Heart left ventricle (tissue), 16 donors: Measurements from ENCODE around the gene PRR14L. TPM values are rescaled to one million over a fixed set of nuclear protein-coding genes. Genes with fewer than 3 reads are reported as not detected.

Experiments used
- ATAC-seq, 4 donors: fragments of 200-7000 bp; cut with Tn5 transposase; one replicate each; pipeline ENCODE4 v1.9.1; 2020 to 2022; ENCODE audit warnings: moderate library complexity in 4 of 4, mild to moderate bottlenecking in 3 of 4, moderate number of reproducible peaks in 1 of 4
- DNase-seq, 5 donors: peaks; one replicate each; pipeline ENCODE4 v3.0.0-alpha.2; 2020
- H3K27ac ChIP-seq, 12 donors: fragments of 200-600 bp; sonication (generic) in 4 of 12; one replicate each; pipeline versions ENCODE4 v1.5.0 to v1.8.0; 2016 to 2022; ENCODE audit warnings: mild to moderate bottlenecking in 2 of 12
- H3K27me3 ChIP-seq, 9 donors: fragments of 200-600 bp; sonication (generic) in 2 of 9; one replicate each; pipeline versions ENCODE4 v1.5.1 to v1.8.0; 2016 to 2022; ENCODE audit warnings: mild to moderate bottlenecking in 3 of 9
- H3K36me3 ChIP-seq, 9 donors: fragments of 200-600 bp; sonication (generic) in 2 of 9; one replicate each; pipeline versions ENCODE4 v1.5.0 to v1.8.0; 2018 to 2022; ENCODE audit warnings: mild to moderate bottlenecking in 2 of 9
- H3K4me1 ChIP-seq, 12 donors: fragments of 200-600 bp; sonication (generic) in 4 of 12; one replicate each; pipeline versions ENCODE4 v1.5.0 to v1.8.0; 2016 to 2022; ENCODE audit warnings: mild to moderate bottlenecking in 3 of 12
- H3K4me3 ChIP-seq, 12 donors: fragments of 200-600 bp; sonication (generic) in 4 of 12; one replicate each; pipeline versions ENCODE4 v1.5.0 to v1.8.0; 2017 to 2022; ENCODE audit warnings: mild to moderate bottlenecking in 9 of 12, moderate library complexity in 4 of 12
- H3K9me3 ChIP-seq, 12 donors: fragments of 200-600 bp; sonication (generic) in 4 of 12; one replicate each; pipeline versions ENCODE4 v1.5.0 to v1.8.0; 2016 to 2022; ENCODE audit warnings: mild to moderate bottlenecking in 1 of 12
- POLR2A ChIP-seq, 2 donors: fragments of 450-650 bp; IDR thresholded peaks; one replicate each; pipeline ENCODE4 v1.6.1; 2017; ENCODE audit warnings: antibody characterized with exemption in 2 of 2, mild to moderate bottlenecking in 2 of 2, moderate library complexity in 2 of 2
- WGBS, 4 donors: extraction: QIAGEN DNeasy Blood & Tissue Kit in 2 of 4; methylation state at CpG; one replicate each; pipeline versions ENCODE4 v1.1.5 to v1.1.7; 2013 to 2018; 5-methylcytosine and 5-hydroxymethylcytosine counted together
- intact Hi-C, 10 donors: fragments of 100-400 bp; cut with DNase I; formaldehyde crosslinking; loops; one replicate each; pipeline versions ENCODE4 v1.11.1 to v1.14.2; 2022
- polyA plus RNA-seq, 2 donors: library from polyadenylated mRNA; stranded (reverse); fragments of 200-250 nt; gene quantifications; one replicate each; pipeline ENCODE4 v1.2.3, GENCODE V29; 2013
- total RNA-seq, 9 donors: library from RNA; depleted of rRNA in 2 of 9; stranded (reverse); fragments of >200 nt in 2 of 9; fragmentation: NEBNext Ultra II Directional in 3 of 9; extraction: Animal tissue kit (Norgen Biotek cat#: 25700) in 3 of 9; gene quantifications; one replicate each; pipeline versions ENCODE4 v1.1.0 to v1.2.4, GENCODE V29; 2016 to 2023
- TF ChIP-seq, protein P1 (sequence below), 12 donors: fragments of 200-600 bp; sonication (generic) in 4 of 12; IDR thresholded peaks; one replicate each; pipeline versions ENCODE4 v1.5.0 to v1.8.0; 2018 to 2022; ENCODE audit warnings: antibody characterized with exemption in 12 of 12, mild to moderate bottlenecking in 5 of 12
- donor health status: ischemic (EF 13 %, LVEDD 7.1; RV severe dilation, severe dysfunction).
- donor health status: healthy with polysubstance abuse.
- donor health status: DM: no; HTN: yes; CAD: no.
- donor health status: DM: no; HTN: no; CAD: no.
- donor health status: ischemic (EF 25% LVEDD 6.9; RV normal size, moderate dysfunction).
- donor health status: ischemic (EF 25% LVEDD 5.7; RV mildly dilated, moderate dysfunction).
- donor health status: healthy.
- donor health status: DM: yes; HTN: yes; CAD: no.
- donor health status: ischemic (EF 35%, LVEDD 5.7; RV mildly dilated, moderate dysfunction).
- donor health status: nonischemic (EF 11% LVEDD 7.7; RV severe dilation, severe dysfunction).
- donor health status: DM: yes; HTN: yes; CAD: no.
- donor health status: PGD.
- donor health status: ischemic (EF 29% LVEDD 5.4; RV normal size, mild dysfunction).
- donor health status: nonischemic (EF 23%, LVEDD 6.1; RV moderate dilation, normal function).

PRR14L gene
- total and polyA plus RNA-seq, 11 donors = 4.3 to 29.1 (median 14.5) TPM

DNA sequence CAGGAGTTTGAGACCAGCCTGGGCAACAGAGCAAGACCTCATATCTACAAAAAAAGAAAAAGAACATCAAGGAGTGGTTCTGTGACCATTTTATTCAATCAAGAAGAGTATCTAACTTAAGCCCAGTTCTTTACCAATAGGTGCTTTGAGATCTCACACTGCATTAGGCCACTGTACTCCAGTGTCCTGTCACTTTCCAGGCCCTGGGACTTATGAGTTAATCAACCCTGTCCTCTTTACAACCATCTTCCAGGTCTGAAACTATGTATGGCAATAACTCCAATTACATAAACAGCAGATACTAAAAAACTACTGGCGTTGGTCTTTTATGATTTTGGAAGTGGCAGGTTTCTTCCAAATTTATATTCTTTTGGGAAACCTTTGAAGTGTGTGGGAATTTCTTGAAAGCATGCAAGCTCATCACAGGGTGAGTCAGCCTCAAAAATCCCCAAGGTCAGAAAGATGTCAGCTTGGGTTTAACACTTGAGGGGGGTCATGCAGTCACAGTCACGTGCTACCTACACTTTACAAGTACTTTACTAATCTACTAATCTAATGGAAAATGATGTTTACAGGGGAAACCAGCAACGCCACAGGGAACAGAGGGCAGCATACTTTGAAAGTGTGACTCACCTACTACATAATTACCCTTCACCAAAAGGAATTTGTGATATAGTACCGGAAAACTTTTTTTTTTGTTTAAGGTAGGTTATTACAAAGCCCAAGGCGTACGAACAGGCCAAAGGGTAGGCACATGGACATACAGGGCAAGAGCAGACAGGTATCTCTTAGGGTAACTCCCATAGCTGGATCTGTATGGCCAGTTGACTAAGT lies 103.5 kb downstream of the PRR14L start:
- Histone ChIP-seq H3K27me3 (no peaks in the 10 kb centered on the region), H3K9me3 (no peaks in the 10 kb centered on the region), H3K4me1 (peaks cover 0 to 30% (median 0%) of the 10 kb centered on the region in 12 donors), H3K36me3 (peaks cover 0 to 70% (median 40%) of the 10 kb centered on the region in 9 donors), H3K27ac (no peak overlapping the region), H3K4me3 (no peak overlapping the region)
- TF ChIP-seq, protein P1, sequence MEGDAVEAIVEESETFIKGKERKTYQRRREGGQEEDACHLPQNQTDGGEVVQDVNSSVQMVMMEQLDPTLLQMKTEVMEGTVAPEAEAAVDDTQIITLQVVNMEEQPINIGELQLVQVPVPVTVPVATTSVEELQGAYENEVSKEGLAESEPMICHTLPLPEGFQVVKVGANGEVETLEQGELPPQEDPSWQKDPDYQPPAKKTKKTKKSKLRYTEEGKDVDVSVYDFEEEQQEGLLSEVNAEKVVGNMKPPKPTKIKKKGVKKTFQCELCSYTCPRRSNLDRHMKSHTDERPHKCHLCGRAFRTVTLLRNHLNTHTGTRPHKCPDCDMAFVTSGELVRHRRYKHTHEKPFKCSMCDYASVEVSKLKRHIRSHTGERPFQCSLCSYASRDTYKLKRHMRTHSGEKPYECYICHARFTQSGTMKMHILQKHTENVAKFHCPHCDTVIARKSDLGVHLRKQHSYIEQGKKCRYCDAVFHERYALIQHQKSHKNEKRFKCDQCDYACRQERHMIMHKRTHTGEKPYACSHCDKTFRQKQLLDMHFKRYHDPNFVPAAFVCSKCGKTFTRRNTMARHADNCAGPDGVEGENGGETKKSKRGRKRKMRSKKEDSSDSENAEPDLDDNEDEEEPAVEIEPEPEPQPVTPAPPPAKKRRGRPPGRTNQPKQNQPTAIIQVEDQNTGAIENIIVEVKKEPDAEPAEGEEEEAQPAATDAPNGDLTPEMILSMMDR (IDR thresholded peaks at IDR 0.05) = no peak
- TF ChIP-seq POLR2A (IDR thresholded peaks at IDR 0.05) = no peak
- ATAC-seq (peak in 1 of 4 donors; percentile 14), DNase-seq (no peak)
- intact Hi-C loops = no loop called here
- 78 to 80% (median 80%) methylated on average over 6 of the region's 6 CpGs for WGBS, 4 donors

DNA sequence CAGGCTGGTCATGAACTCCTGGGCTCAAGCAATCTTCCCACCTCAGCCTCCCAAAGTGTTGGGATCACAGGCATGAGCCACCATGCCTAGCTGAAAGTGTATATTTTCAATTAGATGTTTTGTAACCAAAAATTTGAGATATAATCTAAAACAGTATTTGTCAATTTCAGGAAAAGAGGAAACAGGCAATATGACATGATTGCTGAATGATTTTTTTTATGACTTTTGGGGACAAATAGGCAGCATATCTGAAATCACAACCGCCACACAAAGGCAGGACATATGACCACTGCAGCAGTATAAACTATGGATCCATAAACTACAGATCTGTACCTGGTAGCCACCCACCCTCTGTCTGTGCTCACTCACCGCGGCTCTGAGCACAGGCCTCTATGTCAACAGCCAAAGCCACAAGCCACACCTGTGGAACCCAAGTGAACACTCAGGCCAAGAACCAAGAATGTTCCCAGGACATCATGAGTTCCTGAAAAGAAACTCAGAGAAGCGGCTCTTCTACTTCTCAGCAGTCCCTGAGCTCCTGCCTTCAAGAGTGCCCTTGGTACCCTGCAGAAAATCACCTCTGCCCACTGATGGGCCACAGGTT lies 110.4 kb downstream of the PRR14L start:
- no peak for DNase-seq
- TF ChIP-seq, protein P1 (IDR thresholded peaks at IDR 0.05) = no peak
- no peak for TF ChIP-seq POLR2A (IDR thresholded peaks at IDR 0.05)
- H3K4me1 ChIP-seq = peaks cover 0 to 58% (median 16%) of the 10 kb centered on the region in 12 donors
- WGBS, 4 donors = 91 to 94% (median 93%) methylated on average over 4 of the region's 4 CpGs
- H3K27ac ChIP-seq = peak overlapping the region in 1 of 12 donors; percentile 97
- H3K4me3 ChIP-seq = no peak overlapping the region
- no peaks in the 10 kb centered on the region for H3K9me3 ChIP-seq
- H3K36me3 ChIP-seq = peaks cover 0 to 17% (median 0%) of the 10 kb centered on the region in 9 donors
- intact Hi-C loops = loop anchor here in 4 of 10 donors (10.0 kb wide), 2 partner anchors 145 to 295 kb away; partner anchors contain the start of genes PATZ1 (in 4 of the 4) and SFI1 (in 1 of the 4)
- ATAC-seq = no peak
- no peaks in the 10 kb centered on the region for H3K27me3 ChIP-seq

DNA sequence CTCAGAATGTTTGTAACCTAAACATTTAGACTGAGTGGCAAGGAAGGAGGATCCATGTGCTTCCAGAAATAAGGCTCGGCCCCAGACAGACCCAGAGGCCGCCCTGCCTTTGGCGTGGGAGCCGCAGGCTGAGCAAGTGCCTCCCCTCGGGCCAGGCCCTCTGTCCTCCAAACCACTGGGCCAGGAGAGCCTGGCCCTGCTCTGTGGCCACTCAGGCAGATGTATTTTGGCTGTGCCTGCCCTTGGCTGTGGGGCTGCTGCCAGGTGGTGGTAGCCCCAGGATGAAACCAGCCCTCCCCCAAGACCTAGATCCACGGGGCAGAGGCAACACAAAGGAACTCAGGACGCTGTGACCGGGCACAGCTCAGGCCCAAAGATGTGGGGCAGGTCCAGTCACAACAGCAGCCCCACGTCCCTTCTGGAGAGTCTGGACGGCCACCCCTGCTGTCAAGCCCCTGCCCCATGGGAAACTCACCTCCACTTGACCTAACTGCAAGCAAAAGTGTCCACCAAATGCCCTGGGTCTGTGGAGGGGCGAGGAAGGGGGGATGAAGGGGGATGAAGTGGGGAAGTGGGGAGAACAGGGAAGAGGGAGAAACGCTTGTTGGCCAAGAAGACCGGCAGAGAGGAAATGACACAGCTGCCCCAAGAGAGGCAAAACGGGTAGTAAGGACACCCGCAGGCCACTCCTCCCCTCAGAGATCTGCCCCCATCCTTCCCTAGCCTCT lies 111.9 kb downstream of the PRR14L start:
- intact Hi-C loops = loop anchor here in 5 of 10 donors (2.0 to 10.0 kb wide), 3 partner anchors 79 to 293 kb away; partner anchors contain the start of genes PATZ1 (in 4 of the 5) and SFI1 (in 1 of the 5)

More for the DNA sequence above, 111.9 kb downstream of the PRR14L start:
- Histone ChIP-seq H3K4me3 (peak overlapping the region in 9 of 12 donors; percentile 17 to 63 (median 35)), H3K27ac (peak overlapping the region; percentile 42 to 97 (median 73)), H3K4me1 (peaks cover 0 to 53% (median 19%) of the 10 kb centered on the region in 12 donors), H3K27me3 (no peaks in the 10 kb centered on the region), H3K36me3 (peaks cover 0 to 11% (median 0%) of the 10 kb centered on the region in 9 donors), H3K9me3 (no peaks in the 10 kb centered on the region)
- DNase-seq (peak in 4 of 5 donors; percentile 53 to 62 (median 57)), ATAC-seq (peak; percentile 16 to 79 (median 70))
- TF ChIP-seq, protein P1 (IDR thresholded peaks at IDR 0.05) = no peak
- WGBS, 4 donors = 50 to 61% (median 57%) methylated on average over 13 to 15 of the region's 15 CpGs
